Lower leg skin (tissue), 4 donors: ENCODE measurements around the gene MYO18B. TPM values are rescaled to one million over a fixed set of nuclear protein-coding genes. Genes with fewer than 3 reads are reported as not detected.

ENCODE experiments used
- DNase-seq, 2 donors: peaks; one replicate each; pipeline ENCODE4 v3.0.0-alpha.2; 2019; ENCODE audit warnings: low spot score in 2 of 2
- H3K4me3 ChIP-seq: fragments of 200-600 bp; sonication (generic); 2 replicates; pipeline ENCODE4 v1.5.1; 2017; ENCODE audit warnings: mild to moderate bottlenecking, low read depth; ENCODE audit not compliant: poor library complexity, severe bottlenecking
- POLR2A ChIP-seq, 2 donors: fragments of 450-650 bp; IDR thresholded peaks; one replicate each; pipeline ENCODE4 v1.6.1; 2016 to 2017; ENCODE audit warnings: antibody characterized with exemption in 2 of 2, mild to moderate bottlenecking in 1 of 2, moderate library complexity in 1 of 2
- WGBS, 2 donors: methylation state at CpG; one replicate each; pipeline ENCODE4 v1.1.5; 2018; 5-methylcytosine and 5-hydroxymethylcytosine counted together
- intact Hi-C: fragments of 100-400 bp; cut with DNase I; formaldehyde crosslinking; loops from one replicate; pipeline ENCODE4 v1.15.0; 2023; ENCODE audit warnings: low total_unique reads
- total RNA-seq, 4 donors: library from RNA; depleted of rRNA; stranded (reverse); fragments of >200 nt; gene quantifications; one replicate each; pipeline ENCODE4 v1.1.0, GENCODE V29; 2016
- TF ChIP-seq, protein P1 (sequence below), 3 donors: fragments of 450-650 bp; IDR thresholded peaks; one replicate each; pipeline ENCODE4 v1.5.1; 2016; ENCODE audit warnings: antibody characterized with exemption in 3 of 3, mild to moderate bottlenecking in 3 of 3, moderate library complexity in 2 of 3

MYO18B gene
- total RNA-seq, 4 donors from 2014 or later: 1.5 to 3.4 TPM; not detected in 2

DNA sequence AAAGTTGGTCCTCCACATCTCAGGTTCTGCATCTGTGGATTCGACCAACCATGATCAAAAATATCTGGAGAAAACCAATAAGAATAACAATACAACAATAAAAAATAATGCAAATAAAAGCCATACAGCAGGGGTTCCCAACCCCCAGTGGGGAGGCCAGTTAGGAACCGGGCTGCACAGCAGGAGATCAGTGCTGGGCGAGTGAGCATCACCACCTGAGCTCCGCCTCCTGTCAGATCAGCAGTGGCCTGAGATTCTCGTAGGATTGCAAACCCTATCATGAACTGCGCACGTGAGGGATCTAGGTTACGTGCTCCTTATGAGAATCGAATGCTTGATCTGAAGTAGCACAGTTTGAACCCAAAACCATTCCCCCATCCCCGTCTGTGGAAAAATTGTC is 25.4 kb upstream of the MYO18B start:
- no peak for DNase-seq
- intact Hi-C loops: no loop called here
- TF ChIP-seq, protein P1, sequence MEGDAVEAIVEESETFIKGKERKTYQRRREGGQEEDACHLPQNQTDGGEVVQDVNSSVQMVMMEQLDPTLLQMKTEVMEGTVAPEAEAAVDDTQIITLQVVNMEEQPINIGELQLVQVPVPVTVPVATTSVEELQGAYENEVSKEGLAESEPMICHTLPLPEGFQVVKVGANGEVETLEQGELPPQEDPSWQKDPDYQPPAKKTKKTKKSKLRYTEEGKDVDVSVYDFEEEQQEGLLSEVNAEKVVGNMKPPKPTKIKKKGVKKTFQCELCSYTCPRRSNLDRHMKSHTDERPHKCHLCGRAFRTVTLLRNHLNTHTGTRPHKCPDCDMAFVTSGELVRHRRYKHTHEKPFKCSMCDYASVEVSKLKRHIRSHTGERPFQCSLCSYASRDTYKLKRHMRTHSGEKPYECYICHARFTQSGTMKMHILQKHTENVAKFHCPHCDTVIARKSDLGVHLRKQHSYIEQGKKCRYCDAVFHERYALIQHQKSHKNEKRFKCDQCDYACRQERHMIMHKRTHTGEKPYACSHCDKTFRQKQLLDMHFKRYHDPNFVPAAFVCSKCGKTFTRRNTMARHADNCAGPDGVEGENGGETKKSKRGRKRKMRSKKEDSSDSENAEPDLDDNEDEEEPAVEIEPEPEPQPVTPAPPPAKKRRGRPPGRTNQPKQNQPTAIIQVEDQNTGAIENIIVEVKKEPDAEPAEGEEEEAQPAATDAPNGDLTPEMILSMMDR (IDR thresholded peaks at IDR 0.05): no peak
- no peak for TF ChIP-seq POLR2A (IDR thresholded peaks at IDR 0.05)
- no peak overlapping the region for H3K4me3 ChIP-seq
- WGBS, 2 donors: 90 to 94% methylated on average over 10 of the region's 10 CpGs

DNA sequence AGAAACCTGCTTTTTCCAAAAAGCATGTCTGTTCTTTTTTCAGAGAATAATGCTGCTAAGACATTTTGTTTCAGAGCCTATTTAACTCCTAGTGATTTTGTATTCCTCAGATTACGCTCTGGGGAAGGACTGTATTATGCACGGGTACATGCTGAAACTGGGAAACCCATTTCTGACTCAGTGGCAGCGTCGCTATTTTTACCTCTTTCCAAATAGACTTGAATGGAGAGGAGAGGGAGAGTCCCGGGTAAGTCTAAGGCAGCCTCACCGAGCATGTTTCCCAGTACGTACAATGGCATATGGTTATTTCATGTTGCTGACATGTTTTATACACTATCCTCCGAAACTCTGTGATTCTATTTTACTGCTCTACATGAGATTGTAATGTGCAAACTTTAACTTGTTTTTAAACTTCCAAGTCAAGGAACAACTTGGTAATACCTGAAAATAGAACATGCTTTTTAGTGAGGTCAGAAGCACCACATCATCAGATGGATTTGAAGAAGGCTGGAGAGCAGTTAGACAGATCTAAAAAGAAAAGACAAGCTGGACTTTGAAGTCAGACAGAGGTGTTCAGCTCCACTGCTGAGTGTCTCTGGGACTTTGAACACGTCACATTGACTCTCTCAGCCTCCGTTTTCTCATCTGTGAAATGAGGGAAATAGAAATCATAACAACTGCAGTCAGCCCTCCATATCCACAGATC is 23.7 kb upstream of the MYO18B start:
- WGBS, 2 donors: 77 to 82% methylated on average over 10 of the region's 10 CpGs
- intact Hi-C loops: no loop called here
- no peak for DNase-seq
- TF ChIP-seq, protein P1 (IDR thresholded peaks at IDR 0.05): no peak
- no peak for TF ChIP-seq POLR2A (IDR thresholded peaks at IDR 0.05)
- no peak overlapping the region for H3K4me3 ChIP-seq

DNA sequence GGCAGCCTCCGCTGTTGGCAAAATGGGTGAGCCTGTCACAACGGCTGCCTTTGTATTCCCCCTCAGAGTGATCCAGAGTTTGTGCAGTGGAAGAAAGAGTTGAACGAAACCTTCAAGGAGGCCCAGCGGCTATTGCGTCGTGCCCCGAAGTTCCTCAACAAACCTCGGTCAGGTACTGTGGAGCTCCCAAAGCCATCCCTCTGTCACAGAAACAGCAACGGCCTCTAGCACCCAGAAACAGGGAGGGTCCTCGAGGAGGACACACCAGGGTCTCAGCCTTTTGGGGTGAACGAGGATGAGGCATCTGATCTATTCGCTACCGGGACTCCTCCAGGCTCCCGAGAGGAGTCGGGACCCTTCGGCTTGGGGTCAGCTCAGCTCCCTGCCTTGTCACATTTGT is 19.8 kb upstream of the MYO18B start:
- DNase-seq: no peak
- 96% methylated on average over 16 of the region's 16 CpGs for WGBS, 2 donors
- no peak for TF ChIP-seq POLR2A (IDR thresholded peaks at IDR 0.05)
- TF ChIP-seq, protein P1 (IDR thresholded peaks at IDR 0.05): no peak
- intact Hi-C loops: no loop called here
- no peak overlapping the region for H3K4me3 ChIP-seq

DNA sequence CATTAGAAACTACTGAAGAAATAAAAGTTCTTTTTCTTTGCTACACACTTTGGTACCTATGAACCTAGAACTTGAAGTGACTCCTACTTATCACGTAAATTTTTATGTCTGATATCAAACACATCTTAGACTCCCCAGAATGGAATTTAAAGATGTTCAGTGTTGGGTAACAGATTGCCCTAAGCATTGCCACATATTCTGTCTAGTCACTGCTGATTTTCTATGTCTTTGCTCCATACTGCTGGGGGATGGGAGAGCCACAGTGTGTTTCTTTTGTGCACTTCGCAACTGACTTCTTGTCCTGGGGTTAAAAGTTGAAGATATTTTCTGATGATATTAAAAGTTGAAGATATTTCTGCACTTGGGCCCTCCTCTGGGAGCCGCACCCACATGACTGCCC is 19.4 kb upstream of the MYO18B start:
- intact Hi-C loops: no loop called here
- TF ChIP-seq, protein P1 (IDR thresholded peaks at IDR 0.05): no peak
- no peak for TF ChIP-seq POLR2A (IDR thresholded peaks at IDR 0.05)
- H3K4me3 ChIP-seq: no peak overlapping the region
- 89 to 93% methylated on average over 3 of the region's 3 CpGs for WGBS, 2 donors
- DNase-seq: no peak

DNA sequence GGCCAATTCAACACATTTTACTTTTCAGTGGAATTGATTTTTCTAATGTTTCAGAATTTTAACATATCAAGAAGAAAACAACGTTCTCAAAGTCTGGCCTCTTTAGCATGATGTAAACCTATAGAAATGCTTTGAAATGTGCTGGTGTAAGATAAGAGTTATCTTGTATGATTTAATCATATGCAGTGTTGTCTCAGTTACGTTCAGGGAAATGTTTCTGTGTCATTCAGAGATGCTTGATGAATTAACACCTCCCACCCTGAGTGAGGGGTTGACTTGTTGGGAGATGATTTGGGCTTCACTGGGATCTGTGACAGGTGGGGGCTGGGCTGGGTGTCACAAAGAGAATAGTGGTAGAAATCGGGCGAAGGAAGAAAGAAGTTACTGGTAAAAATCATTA is 15.7 kb upstream of the MYO18B start:
- intact Hi-C loops: no loop called here
- TF ChIP-seq, protein P1 (IDR thresholded peaks at IDR 0.05): no peak
- no peak for TF ChIP-seq POLR2A (IDR thresholded peaks at IDR 0.05)
- H3K4me3 ChIP-seq: no peak overlapping the region
- WGBS, 2 donors: 53 to 69% methylated on average over 4 of the region's 4 CpGs
- DNase-seq: no peak

DNA sequence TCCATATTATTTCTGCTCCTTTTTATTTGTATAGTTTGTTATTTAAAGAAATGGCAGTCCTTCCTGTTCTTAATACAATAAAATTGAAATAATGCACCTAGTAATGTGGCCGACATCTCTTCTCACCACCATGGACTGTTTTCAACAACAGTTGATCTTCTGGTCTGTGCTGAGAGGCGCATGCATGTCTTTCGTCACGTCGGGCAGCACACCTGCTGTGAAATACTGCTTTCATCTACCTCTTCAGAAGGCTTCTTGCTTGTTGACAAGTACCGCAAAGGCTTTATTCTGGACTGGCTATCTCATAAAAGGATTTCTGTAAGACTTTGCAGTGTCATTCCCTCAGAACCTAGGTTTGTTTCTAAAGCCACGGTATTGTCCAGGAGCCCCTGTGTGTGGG is 13.9 kb upstream of the MYO18B start:
- 91 to 93% methylated on average over 7 of the region's 7 CpGs for WGBS, 2 donors

More for the DNA sequence above, 13.9 kb upstream of the MYO18B start:
- TF ChIP-seq, protein P1 (IDR thresholded peaks at IDR 0.05): no peak
- TF ChIP-seq POLR2A (IDR thresholded peaks at IDR 0.05): no peak
- no peak for DNase-seq
- H3K4me3 ChIP-seq: no peak overlapping the region
- intact Hi-C loops: no loop called here
